H9 (cell line): ENCODE measurements around the gene RSF1. TPM values are rescaled to one million over a fixed set of nuclear protein-coding genes. Genes with fewer than 3 reads are reported as not detected.

Experiments used
- DNase-seq: peaks from one replicate; pipeline ENCODE4 v3.0.0-alpha.2; 2017
- H2AFZ ChIP-seq: one replicate; pipeline ENCODE4 v1.6.1; 2013; ENCODE audit warnings: mild to moderate bottlenecking, low read length, control low read depth, moderate library complexity
- H2AK5ac ChIP-seq: 2 replicates; pipeline ENCODE4 v1.6.1; 2013; ENCODE audit warnings: low read length, control low read depth, mixed read lengths; ENCODE audit not compliant: insufficient read length
- H2BK120ac ChIP-seq: one replicate; pipeline ENCODE4 v1.6.1; 2013; ENCODE audit warnings: low read depth, mild to moderate bottlenecking, low read length, control low read depth, inconsistent platforms; ENCODE audit not compliant: poor library complexity, severe bottlenecking
- H2BK12ac ChIP-seq: 2 replicates; pipeline ENCODE4 v1.6.1; 2013; ENCODE audit warnings: low read length, control low read depth, mixed read lengths, low read depth; ENCODE audit not compliant: insufficient read length
- H2BK15ac ChIP-seq: 2 replicates; pipeline ENCODE4 v1.6.1; 2013; ENCODE audit warnings: low read depth, low read length, control low read depth
- H2BK20ac ChIP-seq: one replicate; pipeline ENCODE4 v1.6.1; 2013; ENCODE audit warnings: low read depth, mild to moderate bottlenecking, low read length, control low read depth, inconsistent platforms; ENCODE audit not compliant: poor library complexity, severe bottlenecking
- H2BK5ac ChIP-seq: 2 replicates; pipeline ENCODE4 v1.6.1; 2013; ENCODE audit warnings: low read length, control low read depth, mixed read lengths; ENCODE audit not compliant: insufficient read length
- H3K14ac ChIP-seq: 2 replicates; pipeline ENCODE4 v1.6.1; 2013; ENCODE audit warnings: low read length, control low read depth; ENCODE audit not compliant: insufficient read depth
- H3K18ac ChIP-seq: 2 replicates; pipeline ENCODE4 v1.6.1; 2013; ENCODE audit warnings: low read depth, mild to moderate bottlenecking, mixed read lengths, low read length, control low read depth; ENCODE audit not compliant: insufficient read length
- H3K23ac ChIP-seq: 2 replicates; pipeline ENCODE4 v1.6.1; 2013; ENCODE audit warnings: low read length, control low read depth, mixed read lengths, low read depth; ENCODE audit not compliant: insufficient read length
- H3K23me2 ChIP-seq: 2 replicates; pipeline ENCODE4 v1.6.1; 2013; ENCODE audit warnings: low read depth, mild to moderate bottlenecking, mixed read lengths, low read length, control low read depth; ENCODE audit not compliant: insufficient read length, poor library complexity, severe bottlenecking
- H3K27ac ChIP-seq: 2 replicates; pipeline ENCODE4 v1.5.1; 2013; ENCODE audit warnings: low read length, control low read depth, mixed read lengths, low read depth; ENCODE audit not compliant: insufficient read length
- H3K27me3 ChIP-seq: 2 replicates; pipeline ENCODE4 v1.6.1; 2013; ENCODE audit warnings: low read length, control low read depth, inconsistent platforms; ENCODE audit not compliant: insufficient read depth
- H3K4ac ChIP-seq: 2 replicates; pipeline ENCODE4 v1.6.1; 2013; ENCODE audit warnings: low read depth, mild to moderate bottlenecking, control low read depth, inconsistent platforms, low read length, moderate library complexity
- H3K4me1 ChIP-seq: 2 replicates; pipeline ENCODE4 v1.6.1; 2013; ENCODE audit warnings: low read length, control low read depth, inconsistent platforms; ENCODE audit not compliant: insufficient read depth
- H3K4me2 ChIP-seq: 2 replicates; pipeline ENCODE4 v1.6.1; 2013; ENCODE audit warnings: low read length, control low read depth, mixed read lengths; ENCODE audit not compliant: insufficient read length, insufficient read depth
- H3K56ac ChIP-seq: 2 replicates; pipeline ENCODE4 v1.6.1; 2013; ENCODE audit warnings: low read depth, mild to moderate bottlenecking, mixed read lengths, low read length, control low read depth; ENCODE audit not compliant: insufficient read length
- H3K79me1 ChIP-seq: 2 replicates; pipeline ENCODE4 v1.6.1; 2013; ENCODE audit warnings: low read depth, mild to moderate bottlenecking, moderate library complexity, low read length, control low read depth, inconsistent platforms; ENCODE audit not compliant: insufficient read depth, poor library complexity, severe bottlenecking
- H3K79me2 ChIP-seq: 2 replicates; pipeline ENCODE4 v1.6.1; 2013; ENCODE audit warnings: low read length, control low read depth, inconsistent platforms; ENCODE audit not compliant: insufficient read depth
- H3K9ac ChIP-seq: 2 replicates; pipeline ENCODE4 v1.6.1; 2013; ENCODE audit warnings: low read length, control low read depth, mixed read lengths; ENCODE audit not compliant: insufficient read length; ENCODE audit errors: extremely low read depth
- H3K9me3 ChIP-seq: one replicate; pipeline ENCODE4 v1.6.1; 2013; ENCODE audit warnings: low read depth, low read length, inconsistent platforms; ENCODE audit not compliant: control insufficient read depth
- H3T11ph ChIP-seq: one replicate; pipeline ENCODE4 v1.6.1; 2013; ENCODE audit warnings: mild to moderate bottlenecking, low read length, control low read depth, inconsistent platforms
- H4K20me1 ChIP-seq: one replicate; pipeline ENCODE4 v1.6.1; 2013; ENCODE audit not compliant: control insufficient read depth, insufficient read length, insufficient read depth
- H4K5ac ChIP-seq: 2 replicates; pipeline ENCODE4 v1.6.1; 2013; ENCODE audit warnings: low read depth, mild to moderate bottlenecking, mixed read lengths, low read length, control low read depth; ENCODE audit not compliant: insufficient read length
- H4K8ac ChIP-seq: replicated peaks from 2 replicates; pipeline ENCODE4 v1.6.1; 2013; ENCODE audit warnings: low read length, control low read depth, mixed read lengths, low read depth; ENCODE audit not compliant: insufficient read length
- H4K91ac ChIP-seq: 2 replicates; pipeline ENCODE4 v1.6.1; 2013; ENCODE audit warnings: low read depth, mild to moderate bottlenecking, moderate library complexity, mixed read lengths, low read length, control low read depth; ENCODE audit not compliant: insufficient read length
- H3K27ac Mint-ChIP-seq, 3 experiments: 2 replicates in 2 of 3; 3 replicates in 1 of 3; pipeline ENCODE4 v1.8.0; 2020 to 2021; ENCODE audit warnings: mixed read lengths in 3 of 3, mild to moderate bottlenecking in 1 of 3, moderate library complexity in 1 of 3
- H3K27me3 Mint-ChIP-seq: 2 replicates; pipeline ENCODE4 v1.8.0; 2021; ENCODE audit warnings: low read depth, mild to moderate bottlenecking, moderate library complexity, mixed read lengths
- H3K36me3 Mint-ChIP-seq, 3 experiments: 2 replicates in 2 of 3; 3 replicates in 1 of 3; pipeline ENCODE4 v1.8.0; 2020 to 2021; ENCODE audit warnings: low read depth in 3 of 3, mixed read lengths in 3 of 3; ENCODE audit not compliant: insufficient read depth in 1 of 3
- H3K4me1 Mint-ChIP-seq, 2 experiments: 2 replicates each; pipeline ENCODE4 v1.8.0; 2020; ENCODE audit warnings: mixed read lengths in 2 of 2
- H3K4me3 Mint-ChIP-seq, 2 experiments: 2 replicates in 1 of 2; 3 replicates in 1 of 2; pipeline ENCODE4 v1.8.0; 2020 to 2021; ENCODE audit warnings: mild to moderate bottlenecking in 2 of 2, mixed read lengths in 2 of 2, moderate library complexity in 1 of 2
- H3K9me3 Mint-ChIP-seq, 2 experiments: 2 replicates in 1 of 2; 3 replicates in 1 of 2; pipeline ENCODE4 v1.8.0; 2020; ENCODE audit warnings: mild to moderate bottlenecking in 2 of 2, mixed read lengths in 2 of 2, moderate library complexity in 1 of 2
- CTCF ChIP-seq: fragments of 200-600 bp; sonication (generic); conservative IDR thresholded peaks from 3 replicates; pipeline ENCODE4 v1.8.0; 2021; ENCODE audit warnings: antibody characterized with exemption, mild to moderate bottlenecking
- WGBS: extraction: QIAGEN DNeasy Blood & Tissue Kit; methylation state at CpG from one replicate; pipeline ENCODE4 v1.1.7; 2013; ENCODE audit warnings: missing lambda C conversion rate, low lambda C conversion rate, mixed read lengths; ENCODE audit not compliant: insufficient read length; ENCODE audit errors: extremely low coverage; 5-methylcytosine and 5-hydroxymethylcytosine counted together
- total RNA-seq: library from RNA; stranded (reverse); gene quantifications from 2 replicates; pipeline ENCODE4 v1.2.1, GENCODE V29; 2021

Gene RSF1
- total RNA-seq, 1 experiment from 2014 or later: 82.6 TPM

GRCh38 chr11:77813256-77813655 is 7.3 kb downstream of the RSF1 start:
- Histone ChIP-seq H4K91ac (no peak overlapping the region), H3K23me2 (no peaks in the 10 kb centered on the region), H3K23ac (no peak overlapping the region), H3T11ph (no peak overlapping the region), H3K14ac (no peak overlapping the region), H3K18ac (no peak overlapping the region), H2BK12ac (no peak overlapping the region), H3K79me1 (peaks cover 8% of the 10 kb centered on the region), H4K20me1 (no peaks in the 10 kb centered on the region), H3K9me3 (no peaks in the 10 kb centered on the region), H2AK5ac (no peak overlapping the region), H3K27ac (no peak overlapping the region), H2BK5ac (no peak overlapping the region), H3K27me3 (no peaks in the 10 kb centered on the region), H3K79me2 (peaks cover 33% of the 10 kb centered on the region), H3K4me1 (no peaks in the 10 kb centered on the region), H4K5ac (no peak overlapping the region), H2AFZ (no peak overlapping the region), H2BK15ac (no peak overlapping the region), H4K8ac (no peak overlapping the region), H3K4ac (no peak overlapping the region), H3K56ac (no peak overlapping the region), H2BK20ac (no peak overlapping the region), H3K9ac (no peak overlapping the region), H3K4me2 (no peak overlapping the region), H2BK120ac (no peak overlapping the region)
- Mint-ChIP-seq H3K27me3 (no peaks in the 10 kb centered on the region), H3K27ac (peak overlapping the region in 2 of 3 experiments; percentile 83 to 87; a peak in 3 of 7 replicates), H3K4me1 (peaks cover 5 to 19% of the 10 kb centered on the region in 2 experiments; a peak in 3 of 4 replicates), H3K4me3 (no peak overlapping the region), H3K9me3 (peaks cover 0 to 12% of the 10 kb centered on the region in 2 experiments; a peak in 2 of 5 replicates), H3K36me3 (peaks cover 19 to 34% (median 28%) of the 10 kb centered on the region in 3 experiments)
- TF ChIP-seq CTCF: no peak
- WGBS: no CpG with 5 or more reads among the region's 9 CpGs
- no peak for DNase-seq
